Vagina (tissue), 2 donors: ENCODE data around the gene AFF3.

ENCODE experiments used
- CTCF ChIP-seq, 3 experiments: fragments of 450-650 bp in 2 of 3; fragments of 200-600 bp in 1 of 3; sonication (generic) in 1 of 3; IDR thresholded peaks; one replicate each; pipeline ENCODE4 v1.5.1; 2017 to 2019; ENCODE audit warnings: antibody characterized with exemption in 3 of 3, mild to moderate bottlenecking in 2 of 3, moderate library complexity in 2 of 3
- POLR2A ChIP-seq, 2 donors: fragments of 450-650 bp; IDR thresholded peaks; one replicate each; pipeline ENCODE4 v1.6.1; 2017; ENCODE audit warnings: antibody characterized with exemption in 2 of 2, mild to moderate bottlenecking in 2 of 2, moderate library complexity in 2 of 2
- POLR2AphosphoS5 ChIP-seq, 2 donors: sonication (generic); formaldehyde crosslinking; IDR thresholded peaks; one replicate each; pipeline ENCODE4 v1.9.0; 2017; ENCODE audit warnings: antibody characterized with exemption in 2 of 2, mild to moderate bottlenecking in 2 of 2, low read depth in 1 of 2; ENCODE audit not compliant: insufficient read depth in 1 of 2

GRCh38 chr2:100107440-100107839 lies 35.0 kb downstream of the AFF3 start:
- TF ChIP-seq CTCF (IDR thresholded peaks at IDR 0.05) (no peak), POLR2AphosphoS5 (IDR thresholded peaks at IDR 0.05; ENCODE audit: insufficient read depth in 1 of 2, low read depth in 1 of 2) (no peak), POLR2A (IDR thresholded peaks at IDR 0.05) (no peak)
